ENCODE measurements around the gene CASP1. TPM values are rescaled to one million over a fixed set of nuclear protein-coding genes. Genes with fewer than 3 reads are reported as not detected.

Gene CASP1
- total RNA-seq, 1 experiment from 2014 or later = 2.1 TPM

DNA sequence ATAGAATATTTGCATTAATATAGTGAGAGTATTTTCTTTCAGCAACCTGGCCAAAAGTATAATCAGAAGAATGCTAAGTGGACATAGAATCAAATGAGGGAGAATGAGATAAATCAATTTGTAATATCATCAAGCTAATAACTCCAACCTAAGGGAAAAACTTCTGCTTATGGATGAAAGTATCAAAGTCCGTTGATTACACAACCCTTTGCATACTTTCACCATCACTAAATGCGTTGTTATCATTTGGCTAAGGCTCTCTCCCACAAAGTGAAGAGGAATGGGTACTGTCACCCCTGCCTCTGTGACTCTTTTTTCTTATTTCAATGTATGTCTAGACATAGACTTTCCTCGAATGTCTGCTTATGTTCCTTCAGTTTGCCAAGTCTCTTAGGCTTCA, 50.1 kb downstream of the CASP1 start:
- ChIA-PET CTCF (no interaction called here), POLR2A (no interaction called here)
- DNase-seq (ENCODE audit: low read depth, low spot score) = no peak
- no TSS peak for BruUV-seq (replicated peaks)
- ATAC-seq = no peak
- Histone ChIP-seq H3K36me3 (ENCODE audit: control insufficient read depth, insufficient read depth, low read length) (no peaks in the 10 kb centered on the region), H3K4me3 (ENCODE audit: low read depth in 2 of 2, low read length in 2 of 2) (no peak overlapping the region), H3K27me3 (ENCODE audit: control insufficient read depth, insufficient read depth, low read length) (no peaks in the 10 kb centered on the region), H3K4me1 (ENCODE audit: control insufficient read depth, insufficient read depth, low read length) (no peaks in the 10 kb centered on the region), H3K27ac (ENCODE audit: low read length) (no peak overlapping the region), H3K9me3 (ENCODE audit: control insufficient read depth, insufficient read depth, low read depth, low read length) (no peaks in the 10 kb centered on the region)
- TF ChIP-seq, protein P1, sequence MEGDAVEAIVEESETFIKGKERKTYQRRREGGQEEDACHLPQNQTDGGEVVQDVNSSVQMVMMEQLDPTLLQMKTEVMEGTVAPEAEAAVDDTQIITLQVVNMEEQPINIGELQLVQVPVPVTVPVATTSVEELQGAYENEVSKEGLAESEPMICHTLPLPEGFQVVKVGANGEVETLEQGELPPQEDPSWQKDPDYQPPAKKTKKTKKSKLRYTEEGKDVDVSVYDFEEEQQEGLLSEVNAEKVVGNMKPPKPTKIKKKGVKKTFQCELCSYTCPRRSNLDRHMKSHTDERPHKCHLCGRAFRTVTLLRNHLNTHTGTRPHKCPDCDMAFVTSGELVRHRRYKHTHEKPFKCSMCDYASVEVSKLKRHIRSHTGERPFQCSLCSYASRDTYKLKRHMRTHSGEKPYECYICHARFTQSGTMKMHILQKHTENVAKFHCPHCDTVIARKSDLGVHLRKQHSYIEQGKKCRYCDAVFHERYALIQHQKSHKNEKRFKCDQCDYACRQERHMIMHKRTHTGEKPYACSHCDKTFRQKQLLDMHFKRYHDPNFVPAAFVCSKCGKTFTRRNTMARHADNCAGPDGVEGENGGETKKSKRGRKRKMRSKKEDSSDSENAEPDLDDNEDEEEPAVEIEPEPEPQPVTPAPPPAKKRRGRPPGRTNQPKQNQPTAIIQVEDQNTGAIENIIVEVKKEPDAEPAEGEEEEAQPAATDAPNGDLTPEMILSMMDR (IDR thresholded peaks at IDR 0.05) = no peak
- TF ChIP-seq REST (IDR thresholded peaks at IDR 0.05; ENCODE audit: insufficient read depth in 1 of 2, low read depth in 2 of 2, low read length in 1 of 2) (no peak), TCF7L2 (IDR thresholded peaks at IDR 0.05; ENCODE audit: low read depth, low read length) (no peak), POLR2AphosphoS5 (IDR thresholded peaks at IDR 0.05; ENCODE audit: low read depth, low read length) (no peak), SIN3A (IDR thresholded peaks at IDR 0.05; ENCODE audit: borderline replicate concordance, insufficient read depth, low read depth, low read length) (no peak)
- in situ Hi-C loops (cut with HindIII; ENCODE audit: low pct_unique_long_range_greater_than_20kb, low sequenced_read_pairs) (no loop called here), intact Hi-C loops (cut with micrococcal nuclease; ENCODE audit: unreplicated experiment) (no loop called here)

GRCh38 chr11:104979839-104980238, 55.1 kb downstream of the CASP1 start:
- POLR2A ChIA-PET = no interaction called here
- BruUV-seq (replicated peaks) = no TSS peak
- in situ Hi-C loops (cut with HindIII; ENCODE audit: low pct_unique_long_range_greater_than_20kb, low sequenced_read_pairs) (no loop called here), intact Hi-C loops (cut with micrococcal nuclease; ENCODE audit: unreplicated experiment) (no loop called here)
- Histone ChIP-seq H3K36me3 (ENCODE audit: control insufficient read depth, insufficient read depth, low read length) (no peaks in the 10 kb centered on the region), H3K4me3 (ENCODE audit: low read depth in 2 of 2, low read length in 2 of 2) (no peak overlapping the region), H3K4me1 (ENCODE audit: control insufficient read depth, insufficient read depth, low read length) (no peaks in the 10 kb centered on the region), H3K9me3 (ENCODE audit: control insufficient read depth, insufficient read depth, low read depth, low read length) (peaks cover 2% of the 10 kb centered on the region; the same call in 1 of the 2 replicates), H3K27ac (ENCODE audit: low read length) (no peak overlapping the region), H3K27me3 (ENCODE audit: control insufficient read depth, insufficient read depth, low read length) (no peaks in the 10 kb centered on the region)
- TF ChIP-seq SIN3A (IDR thresholded peaks at IDR 0.05; ENCODE audit: borderline replicate concordance, insufficient read depth, low read depth, low read length) = no peak
- TF ChIP-seq TCF7L2 (IDR thresholded peaks at IDR 0.05; ENCODE audit: low read depth, low read length) = no peak
- no peak for TF ChIP-seq POLR2AphosphoS5 (IDR thresholded peaks at IDR 0.05; ENCODE audit: low read depth, low read length)
- TF ChIP-seq, protein P1 (IDR thresholded peaks at IDR 0.05) = no peak
- no peak for TF ChIP-seq REST (IDR thresholded peaks at IDR 0.05; ENCODE audit: insufficient read depth in 1 of 2, low read depth in 2 of 2, low read length in 1 of 2)
- CTCF ChIA-PET = no interaction called here
- DNase-seq (ENCODE audit: low read depth, low spot score) (no peak), ATAC-seq (no peak)

Other genes starting within 250 kb of the CASP1 start
- not detected for gene CASP12, start 136.7 kb downstream of the CASP1 start, total RNA-seq (2021; ENCODE audit: unreplicated experiment)
- 25.8 TPM for gene CASP4, start 66.6 kb downstream of the CASP1 start, total RNA-seq (2021; ENCODE audit: unreplicated experiment)
- gene CASP5, start 12.0 kb downstream of the CASP1 start, total RNA-seq (2021; ENCODE audit: unreplicated experiment) = not detected
- not detected for gene CARD16, start 10.2 kb upstream of the CASP1 start, total RNA-seq (2021; ENCODE audit: unreplicated experiment)
- 8.1 TPM for gene CARD18, start 104.6 kb upstream of the CASP1 start, total RNA-seq (2021; ENCODE audit: unreplicated experiment)